GM18867 (cell line): ENCODE data around the gene UBE2D2.
"Not testable (repeated sequence)": the region's sequence is repeated elsewhere in the genome, so short reads cannot be mapped to it uniquely, and the experiment has no call there.

Experiments used
- ATAC-seq: cut with Tn5 transposase; IDR thresholded peaks from one replicate; pipeline ENCODE4 v1.9.1; 2021; ENCODE audit warnings: mild to moderate bottlenecking, moderate library complexity; ENCODE audit not compliant: unreplicated experiment

The UBE2D2 gene

DNA sequence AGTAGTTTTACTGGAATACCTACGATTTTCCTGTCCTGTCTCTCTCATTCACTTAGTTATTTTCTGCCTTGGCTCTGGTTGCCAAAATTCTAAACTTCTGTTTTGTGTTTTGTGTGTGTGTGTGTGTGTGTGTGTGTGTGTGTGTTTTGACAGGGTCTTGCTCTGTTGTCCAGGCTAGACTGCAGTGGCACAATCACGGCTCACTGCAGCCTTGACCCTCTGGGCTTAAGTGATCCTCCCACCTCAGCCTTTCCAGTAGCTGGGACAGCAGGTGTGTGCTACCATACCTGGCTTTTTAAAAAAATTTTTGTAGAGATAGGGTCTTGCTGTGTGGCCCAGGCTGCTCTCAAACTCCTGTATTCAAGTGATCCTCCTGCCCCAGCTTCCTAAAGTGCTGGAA is 17.2 kb downstream of the UBE2D2 start:
- ATAC-seq, result no peak

DNA sequence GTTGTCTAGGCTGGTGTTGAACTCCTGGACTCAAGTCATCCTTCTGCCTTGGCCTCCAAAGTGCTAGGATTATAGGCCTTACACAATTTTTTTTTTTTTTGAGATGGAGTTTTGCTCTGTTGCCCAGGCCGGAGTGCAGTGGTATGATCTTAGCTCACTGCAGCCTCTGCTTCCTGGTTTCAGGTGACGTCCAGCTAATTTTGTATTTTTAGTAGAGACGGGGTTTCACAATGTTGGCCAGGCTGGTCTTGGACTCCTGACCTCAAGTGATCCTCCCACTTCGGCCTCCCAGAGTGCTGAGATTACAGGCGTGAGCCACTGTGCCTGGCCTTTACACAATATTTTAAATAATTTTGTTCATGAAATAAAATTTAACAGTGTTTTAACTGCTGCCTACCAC is 21.0 kb downstream of the UBE2D2 start:
- ATAC-seq, result not testable (repeated sequence)

DNA sequence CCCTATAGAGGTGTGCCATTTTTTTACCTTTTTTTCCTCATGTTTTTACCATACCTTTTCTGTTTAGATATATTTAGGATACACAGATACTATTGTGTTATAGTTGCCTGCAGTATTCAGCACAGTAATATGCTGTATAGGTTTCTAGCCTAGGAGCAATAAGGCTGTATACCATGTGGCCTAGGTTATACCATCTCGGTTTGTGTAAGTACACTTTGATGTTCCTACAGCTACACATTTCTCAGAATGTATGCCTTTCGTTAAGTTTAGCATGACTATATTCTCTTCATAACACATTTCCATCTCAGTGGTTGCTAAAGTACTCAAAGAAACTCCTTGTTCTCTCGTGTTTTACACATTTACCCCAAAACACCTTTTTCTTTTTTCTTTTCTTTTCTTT is 23.0 kb downstream of the UBE2D2 start:
- no peak for ATAC-seq

DNA sequence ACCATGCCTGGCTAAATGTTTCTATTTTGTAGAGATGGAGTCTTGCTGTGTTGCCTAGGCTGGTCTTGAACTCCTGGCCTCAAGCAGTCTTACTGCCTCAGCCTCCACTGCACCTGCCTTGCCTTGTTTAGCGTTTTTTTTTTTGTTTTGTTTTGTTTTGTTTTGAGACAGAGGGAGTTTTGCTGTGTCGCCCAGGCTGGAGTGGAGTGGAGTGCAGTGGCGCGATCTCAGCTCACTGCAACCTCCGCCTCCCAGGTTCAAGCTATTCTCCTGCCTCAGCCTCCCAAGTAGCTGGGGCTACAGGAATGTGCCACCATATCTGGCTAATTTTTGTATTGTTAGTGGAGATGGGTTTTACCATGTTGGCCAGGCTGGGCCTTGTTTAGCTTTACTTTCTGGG is 27.0 kb downstream of the UBE2D2 start:
- ATAC-seq, result not testable (repeated sequence)

DNA sequence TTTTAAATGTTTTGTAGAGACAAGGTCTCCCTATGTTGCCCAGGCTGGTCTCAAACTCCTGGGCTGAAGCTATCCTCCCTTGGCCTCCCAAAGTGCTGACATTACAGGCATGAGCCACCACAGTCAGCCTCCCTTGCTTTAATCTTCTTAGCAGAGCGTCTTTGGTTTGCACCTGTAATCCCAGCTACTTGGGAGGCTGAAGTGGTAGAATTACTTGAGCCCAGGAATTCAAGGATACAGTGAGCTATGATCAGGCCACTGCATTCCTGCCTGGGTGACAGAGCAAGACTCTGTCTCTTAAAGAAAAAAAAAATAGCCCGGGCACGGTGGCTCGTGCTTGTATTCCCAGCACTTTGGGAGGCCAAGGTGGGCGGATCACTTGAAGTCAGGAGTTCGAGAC is 27.8 kb downstream of the UBE2D2 start:
- ATAC-seq, result no peak

DNA sequence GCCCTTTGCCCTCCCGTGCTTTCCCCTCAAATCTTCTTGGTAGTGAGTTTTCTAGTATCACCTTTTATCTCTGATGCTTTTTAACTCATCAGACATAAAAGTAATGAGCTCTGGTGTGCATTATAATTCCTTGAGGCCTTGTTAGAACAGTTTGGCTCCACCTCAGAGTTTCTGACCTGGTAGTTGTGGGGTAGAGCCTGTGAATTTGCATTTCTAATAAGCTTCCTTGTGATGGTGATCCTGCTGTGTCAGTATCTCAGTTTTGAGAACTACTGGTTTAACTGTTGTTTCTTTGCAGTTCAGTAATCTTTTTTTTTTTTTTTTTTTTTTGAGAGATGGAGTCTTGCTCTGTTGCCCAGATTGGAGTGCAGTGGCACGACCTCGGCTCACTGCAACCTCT is 31.1 kb downstream of the UBE2D2 start:
- ATAC-seq, result peak; percentile 72

DNA sequence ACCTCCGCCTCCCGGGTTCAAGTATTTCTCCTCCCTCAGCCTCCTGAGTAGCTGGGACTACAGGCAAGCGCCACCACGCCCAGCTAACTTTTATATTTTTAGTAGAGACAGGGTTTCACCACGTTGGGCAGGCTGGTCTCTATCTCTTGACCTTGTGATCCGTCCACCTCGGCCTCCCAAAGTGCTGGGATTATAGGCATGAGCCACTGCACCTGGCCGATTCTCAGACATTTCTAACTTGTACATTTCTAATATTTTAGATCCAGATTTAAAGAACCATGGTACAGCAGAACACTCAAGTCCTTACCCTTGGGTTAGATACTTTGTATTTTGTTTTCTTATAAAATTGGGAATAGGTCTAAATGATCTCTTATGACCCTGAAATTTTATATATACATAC is 31.9 kb downstream of the UBE2D2 start:
- ATAC-seq, result not testable (repeated sequence)

DNA sequence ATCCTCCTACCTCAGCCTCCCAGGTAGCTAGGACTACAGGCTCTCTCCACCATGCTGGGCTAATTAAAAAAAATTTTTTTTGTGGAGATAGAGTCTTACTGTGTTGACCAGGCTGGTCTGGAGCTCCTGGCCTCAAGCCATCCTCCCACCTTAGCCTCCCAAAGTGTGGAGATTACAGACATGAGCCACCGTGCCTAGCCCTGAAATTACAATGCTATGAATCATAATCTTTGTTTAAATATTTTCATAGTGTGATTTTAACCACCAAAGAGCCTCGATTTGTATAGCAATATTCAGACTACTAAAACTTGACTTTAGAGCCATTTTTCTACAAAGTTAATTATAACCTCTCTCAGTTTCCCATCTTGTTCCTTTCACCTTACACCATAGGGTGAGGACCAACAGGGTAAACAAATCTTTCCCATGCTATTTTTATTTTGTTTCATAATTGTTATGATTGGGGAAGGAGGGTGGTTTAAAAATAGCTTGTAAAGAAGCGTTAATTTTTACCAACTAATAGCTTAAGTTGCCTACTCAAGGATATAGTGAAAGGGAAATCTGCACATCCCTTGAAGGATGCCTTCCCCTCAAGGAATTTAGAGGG is 32.7 kb downstream of the UBE2D2 start:
- no peak for ATAC-seq

DNA sequence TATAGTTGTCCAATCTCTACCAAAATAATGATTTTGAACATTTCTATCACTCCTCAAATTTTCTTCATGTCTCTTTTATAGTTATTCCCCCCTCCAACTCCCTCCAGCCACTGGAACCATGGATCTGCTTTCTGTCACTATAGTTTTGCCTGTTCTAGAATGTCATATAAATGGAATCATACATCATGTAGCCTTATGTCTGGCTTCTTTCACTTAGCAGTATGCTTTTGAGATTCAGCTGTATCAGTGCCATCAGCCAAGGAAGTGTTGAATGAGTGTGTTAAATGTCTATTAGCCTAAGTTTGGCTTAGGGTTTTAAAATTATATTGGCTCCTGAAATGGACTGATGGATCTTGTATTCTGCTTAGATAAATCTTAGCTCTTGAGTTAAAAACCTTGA is 36.0 kb downstream of the UBE2D2 start:
- ATAC-seq, result no peak

DNA sequence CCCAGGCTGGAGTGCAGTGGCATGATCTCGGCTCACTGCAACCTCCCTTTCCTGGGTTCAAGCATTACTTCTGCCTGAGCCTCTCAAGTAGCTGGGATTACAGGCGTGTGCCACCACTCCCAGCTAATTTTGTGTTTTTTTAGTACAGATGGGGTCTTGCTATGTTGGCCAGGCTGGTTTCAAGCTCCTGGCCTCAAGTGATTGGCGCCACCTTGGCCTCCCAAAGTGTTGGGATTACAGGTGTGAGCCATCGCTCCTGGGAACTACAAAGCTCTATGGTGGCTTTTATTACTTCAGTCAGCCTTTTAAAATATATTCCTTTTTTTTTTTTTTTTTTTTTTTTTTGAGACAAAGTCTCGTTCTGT is 37.4 kb downstream of the UBE2D2 start:
- ATAC-seq, result not testable (repeated sequence)

DNA sequence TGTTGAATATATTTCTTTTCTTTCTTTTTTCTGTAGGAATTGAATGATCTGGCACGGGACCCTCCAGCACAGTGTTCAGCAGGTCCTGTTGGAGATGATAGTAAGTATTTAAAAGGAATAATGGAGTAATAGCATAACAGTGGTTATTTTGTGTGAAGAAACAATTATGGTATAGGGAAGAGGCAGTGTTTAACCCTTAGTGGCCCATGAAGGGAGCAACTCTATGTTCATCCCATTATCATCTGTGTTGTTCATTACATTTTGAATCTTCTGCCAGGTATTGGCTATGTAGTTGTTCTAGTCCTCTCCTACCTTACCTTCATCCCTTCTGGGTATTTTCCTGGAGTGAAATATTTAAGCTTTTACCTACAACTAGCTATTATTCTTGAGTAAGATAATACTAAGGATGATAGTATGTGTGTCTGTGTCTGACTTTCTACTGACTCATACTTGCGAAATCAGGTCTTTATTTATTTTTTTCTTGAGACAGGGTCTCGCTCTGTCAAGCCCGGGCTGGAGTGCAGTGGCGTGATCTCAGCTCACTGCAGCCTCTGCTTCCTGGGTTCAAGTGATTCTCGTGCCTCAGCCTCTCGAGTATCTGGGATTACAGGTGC is 39.3 kb downstream of the UBE2D2 start:
- no peak for ATAC-seq

DNA sequence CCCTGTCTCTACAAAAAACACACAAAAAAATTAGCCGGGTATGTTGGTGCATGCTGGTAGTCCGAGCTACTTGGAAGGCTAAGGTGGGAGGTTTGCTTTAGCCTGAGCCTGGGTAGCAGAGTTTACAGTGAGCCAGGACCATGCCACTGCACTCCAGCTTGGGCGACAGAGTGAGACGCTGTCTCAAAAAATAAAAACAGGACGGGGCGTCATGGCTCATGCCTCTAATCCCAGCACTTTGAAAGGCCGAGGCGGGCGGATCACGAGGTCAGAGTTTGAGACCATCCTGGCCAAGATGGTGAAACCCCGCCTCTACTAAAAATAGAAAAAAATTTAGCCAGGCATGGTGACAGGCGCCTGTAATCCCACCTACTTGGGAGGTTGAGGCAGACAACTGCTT is 40.3 kb downstream of the UBE2D2 start:
- ATAC-seq, result no peak

DNA sequence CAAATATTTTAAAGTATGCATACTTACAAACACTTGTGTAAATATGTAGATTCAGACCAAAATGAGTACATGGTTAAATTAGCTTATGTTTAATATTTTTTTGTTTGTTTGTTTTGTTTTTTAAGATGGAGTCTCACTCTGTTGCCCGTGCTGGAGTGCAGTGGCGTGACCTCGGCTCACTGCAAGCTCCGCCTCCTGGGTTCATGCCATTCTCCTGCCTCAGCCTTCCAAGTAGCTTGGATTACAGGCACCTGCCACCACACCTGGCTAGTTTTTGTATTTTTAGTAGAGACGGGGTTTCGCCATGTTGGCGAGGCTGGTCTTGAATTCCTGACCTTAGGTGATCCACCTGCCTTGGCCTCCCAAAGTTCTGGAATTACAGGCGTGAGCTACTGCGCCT is 40.8 kb downstream of the UBE2D2 start:
- ATAC-seq, result not testable (repeated sequence)

DNA sequence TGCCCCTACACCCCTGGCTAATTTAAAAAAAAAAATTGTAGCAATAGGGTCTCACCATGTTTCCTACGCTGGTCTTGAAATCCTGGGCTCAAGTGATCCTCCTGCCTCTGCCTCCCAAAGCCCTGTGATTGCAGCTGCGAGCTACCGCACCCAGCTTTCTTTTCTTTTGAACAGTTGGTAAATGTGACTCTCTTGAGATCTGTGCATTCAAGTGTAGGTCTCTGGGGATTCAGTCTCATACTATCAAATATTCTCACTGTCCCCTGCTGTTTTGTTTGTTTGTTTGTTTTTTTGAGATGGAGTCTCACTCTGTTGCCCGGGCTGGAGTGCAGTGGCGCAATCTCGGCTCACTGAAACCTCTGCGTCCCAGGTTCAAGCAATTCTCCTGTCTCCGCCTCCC is 44.7 kb downstream of the UBE2D2 start:
- no peak for ATAC-seq

DNA sequence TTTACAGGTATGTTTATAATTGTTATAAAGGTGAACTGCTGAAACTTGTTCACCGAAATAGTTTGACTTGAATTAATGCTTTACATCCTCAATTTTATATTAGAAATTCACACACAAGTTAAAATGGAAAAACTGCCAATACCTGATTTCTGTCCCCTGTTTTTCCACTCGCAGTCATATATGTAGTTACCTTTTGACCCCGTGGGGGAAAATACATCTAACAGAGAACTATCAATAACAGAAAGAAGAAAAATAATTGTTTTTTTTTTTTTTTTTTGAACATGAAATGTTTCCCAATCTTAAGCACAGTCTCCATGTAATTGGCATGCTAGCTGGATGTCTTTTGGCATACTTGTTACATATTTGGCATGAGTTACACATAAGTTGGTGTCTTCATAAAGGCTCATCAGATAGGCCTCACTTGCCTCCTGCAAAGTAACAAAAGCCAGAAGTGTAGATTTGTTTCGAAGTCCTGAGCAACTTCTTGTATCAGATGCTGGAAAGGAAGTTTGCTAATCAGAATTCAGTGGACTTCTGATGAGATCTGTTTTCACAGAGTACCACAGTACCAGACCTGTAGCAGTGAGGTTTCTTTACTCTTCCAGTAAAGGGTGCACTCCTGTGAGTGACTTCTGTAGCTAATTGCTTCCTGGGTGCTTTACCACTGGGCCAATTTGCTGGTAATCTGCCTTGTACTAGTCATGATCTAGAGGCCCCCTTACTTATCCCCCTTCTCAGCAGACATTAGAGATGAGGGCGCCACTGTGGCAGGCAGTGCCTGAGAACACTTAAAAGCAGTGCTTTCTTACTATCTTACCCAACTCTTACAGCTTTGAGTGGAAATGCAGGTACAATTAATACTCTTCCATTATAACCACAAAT is 50.8 kb downstream of the UBE2D2 start:
- ATAC-seq, result no peak

DNA sequence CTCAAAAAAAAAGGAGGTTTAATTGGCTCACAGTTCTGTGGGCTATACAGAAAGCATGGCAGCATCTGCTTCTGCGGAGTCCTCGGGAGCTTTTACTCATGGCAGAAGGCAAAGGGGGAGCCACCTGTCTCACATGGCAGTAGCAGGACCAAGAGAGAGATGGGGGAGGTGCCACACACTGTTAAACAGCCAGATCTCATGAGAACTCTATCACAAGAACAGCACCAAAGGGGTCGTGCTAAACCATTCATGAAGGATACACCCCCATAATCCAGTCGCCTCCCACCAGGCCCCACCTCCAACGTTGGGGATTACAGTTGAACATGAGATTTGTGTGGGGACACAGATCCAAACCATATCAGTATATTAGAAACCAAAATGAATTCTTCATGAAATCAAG is 58.7 kb downstream of the UBE2D2 start:
- no peak for ATAC-seq

DNA sequence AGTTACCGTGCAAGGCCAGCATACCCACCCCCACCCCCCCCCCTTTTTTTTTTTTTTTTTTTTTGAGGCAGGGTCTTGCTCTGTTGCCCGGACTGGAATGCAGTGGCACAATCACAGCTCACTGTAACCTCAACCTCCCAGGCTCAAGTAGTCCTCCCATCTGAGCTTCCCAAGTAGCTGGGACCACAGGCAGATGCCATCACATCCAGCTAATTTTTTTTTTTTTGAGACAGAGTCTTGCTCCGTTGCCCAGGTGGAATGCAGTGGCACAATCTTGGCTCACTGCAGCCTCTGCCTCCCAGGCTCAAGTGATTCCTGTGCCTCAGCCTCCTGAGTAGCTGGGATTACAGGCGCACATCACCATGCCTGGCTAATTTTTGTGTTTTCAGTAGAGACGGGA is 64.3 kb downstream of the UBE2D2 start:
- ATAC-seq, result not testable (repeated sequence)

DNA sequence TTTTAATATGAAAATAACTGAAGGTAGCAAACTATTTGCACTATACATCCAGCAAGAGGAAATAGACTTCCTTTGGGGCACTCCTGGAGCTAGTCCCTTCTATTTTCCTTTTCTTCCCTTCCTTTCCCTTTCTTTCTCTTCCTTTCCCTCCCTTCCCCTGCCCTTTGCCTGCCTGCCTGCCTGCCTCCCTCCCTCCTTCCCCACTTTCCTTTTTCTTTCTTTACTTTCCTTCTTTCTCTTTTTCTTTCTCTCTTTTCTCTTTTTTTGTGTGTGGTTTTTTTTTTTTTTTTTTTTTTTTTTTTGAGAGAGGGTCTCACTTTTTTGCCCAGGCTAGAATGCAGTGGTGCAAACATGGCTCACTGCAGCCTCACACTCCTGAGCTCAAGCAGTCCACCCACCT is 69.7 kb downstream of the UBE2D2 start:
- no peak for ATAC-seq

DNA sequence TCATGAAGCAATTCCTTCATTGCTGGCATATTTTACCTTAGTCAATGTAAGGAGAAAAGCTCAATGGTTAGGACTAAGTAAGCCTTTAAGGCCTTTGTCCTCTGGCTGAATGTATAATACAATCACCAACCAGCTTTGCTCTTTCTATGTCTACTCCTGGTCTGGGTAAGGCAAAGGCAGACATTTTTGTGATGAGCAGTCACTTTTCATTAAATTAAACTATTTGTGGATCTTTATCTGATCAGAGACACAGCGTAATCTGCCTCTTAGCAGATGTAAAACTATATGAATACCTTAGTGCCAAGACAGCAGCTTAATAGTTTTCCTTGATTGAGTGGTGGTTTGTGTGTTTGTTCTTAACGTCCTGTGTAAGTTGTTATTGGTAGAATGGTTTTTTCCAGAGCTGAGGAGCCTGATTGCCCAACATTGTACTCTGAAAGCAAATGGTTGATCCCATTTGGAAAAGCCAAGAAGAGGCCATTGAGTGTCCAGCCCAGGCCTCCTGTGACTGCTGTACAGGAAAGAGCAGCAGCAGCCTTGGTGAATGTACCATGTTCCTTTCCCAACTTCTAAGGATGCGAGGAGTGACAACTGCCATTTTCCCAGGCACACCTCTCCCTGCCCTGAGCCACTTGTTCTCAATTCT is 70.5 kb downstream of the UBE2D2 start:
- no peak for ATAC-seq

DNA sequence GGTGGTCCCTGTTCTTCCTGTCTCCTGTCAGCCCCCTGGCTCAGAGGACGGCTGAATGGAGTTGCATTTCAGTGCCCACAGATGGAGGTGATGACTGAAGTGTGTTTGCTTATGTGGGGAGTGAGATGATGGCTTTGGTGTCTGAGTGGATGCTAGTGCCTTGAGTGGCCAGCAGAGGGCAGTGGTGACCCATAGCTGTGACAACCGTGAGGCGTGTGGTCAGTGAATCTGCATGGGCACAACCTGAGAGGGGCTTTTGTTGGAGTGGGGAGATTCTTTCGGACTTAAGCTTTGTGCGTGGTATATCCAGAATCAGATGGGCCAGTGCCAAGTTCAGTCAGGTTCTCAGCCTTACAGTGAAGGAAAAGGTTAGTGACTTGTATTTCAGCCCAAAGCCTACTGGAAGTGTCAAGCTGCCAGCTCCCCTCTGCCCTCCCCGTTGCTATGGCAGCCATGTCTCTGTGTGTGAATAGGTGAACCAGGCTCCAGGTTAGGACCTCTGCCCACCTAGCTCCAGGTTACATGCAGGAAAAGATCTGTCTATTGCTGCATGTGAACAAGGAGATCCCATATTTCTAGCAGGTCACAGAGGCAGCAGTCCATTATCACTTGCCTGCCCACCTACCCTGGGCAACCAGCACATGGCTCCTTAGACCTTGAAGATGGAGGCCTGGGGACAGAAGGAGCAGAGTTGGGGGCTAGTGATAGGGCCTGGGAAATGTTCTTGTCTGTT is 72.3 kb downstream of the UBE2D2 start:
- peak; percentile 32 for ATAC-seq

DNA sequence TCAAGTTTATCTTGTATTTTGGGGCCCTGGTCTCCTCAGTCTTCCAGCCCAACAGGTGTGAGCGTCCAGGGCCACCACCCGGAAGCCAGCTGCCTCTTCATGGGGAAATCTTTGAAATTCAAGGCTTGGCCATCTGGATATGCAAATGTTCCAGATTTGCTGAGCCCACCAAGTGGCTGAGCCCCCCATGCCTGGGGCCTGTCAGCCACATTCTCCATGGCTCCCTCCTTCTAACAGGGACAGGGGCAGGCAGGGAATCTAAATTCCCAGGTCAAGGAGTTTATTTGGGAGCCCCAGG is 72.8 kb downstream of the UBE2D2 start:
- no peak for ATAC-seq
